ENCODE data around the gene TGM3.
A peak's percentile ranks its signal among the peaks of the same experiment; 100 is the strongest.
"Not testable (repeated sequence)": the region's sequence is repeated elsewhere in the genome, so short reads cannot be mapped to it uniquely, and the experiment has no call there.

TGM3 gene

DNA sequence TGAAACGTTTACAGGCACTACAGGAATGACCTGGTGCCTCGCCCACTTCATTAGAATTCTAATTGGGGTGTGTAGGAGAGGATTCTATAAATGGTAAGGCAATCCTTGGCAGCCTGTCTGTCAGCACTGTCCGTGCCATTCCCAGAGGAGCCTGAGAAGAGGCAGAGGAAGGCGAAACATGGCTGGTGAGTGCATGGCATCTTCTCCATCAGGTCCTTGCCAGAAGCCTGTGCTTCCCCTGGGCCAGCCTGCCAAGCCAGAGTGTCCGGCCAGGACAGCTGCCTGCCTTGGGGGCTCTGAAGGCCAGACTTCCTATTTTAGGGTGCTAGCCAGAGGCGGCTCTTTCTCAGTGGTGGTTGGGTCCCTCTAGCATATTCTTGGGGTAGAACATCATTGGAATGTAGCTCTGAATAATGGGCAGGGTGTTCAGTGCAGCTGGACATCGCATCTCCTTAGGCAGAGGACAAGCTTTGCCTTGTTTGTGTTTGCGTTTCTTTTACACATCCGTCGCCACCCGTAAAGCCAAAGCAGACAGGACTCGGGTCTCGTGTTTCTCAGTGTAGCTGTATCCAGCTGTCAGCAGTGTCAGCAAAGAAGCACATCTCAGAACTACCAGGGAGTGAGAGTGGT lies at the start of gene TGM3:
TGM3 (plus strand) TSS at position 116 of the 630 bp plus-strand sequence; CDS start at position 179, 63 bp downstream.
- no peak for DNase-seq

- DNase-seq = no peak
Observed at GRCh38 chr20:2246069-2246491, 49.7 kb upstream of the TGM3 start.

- no peak for DNase-seq
Observed at GRCh38 chr20:2248837-2249236, 47.0 kb upstream of the TGM3 start.

- no peak for DNase-seq
Observed at GRCh38 chr20:2249935-2250334, 45.9 kb upstream of the TGM3 start.

DNA sequence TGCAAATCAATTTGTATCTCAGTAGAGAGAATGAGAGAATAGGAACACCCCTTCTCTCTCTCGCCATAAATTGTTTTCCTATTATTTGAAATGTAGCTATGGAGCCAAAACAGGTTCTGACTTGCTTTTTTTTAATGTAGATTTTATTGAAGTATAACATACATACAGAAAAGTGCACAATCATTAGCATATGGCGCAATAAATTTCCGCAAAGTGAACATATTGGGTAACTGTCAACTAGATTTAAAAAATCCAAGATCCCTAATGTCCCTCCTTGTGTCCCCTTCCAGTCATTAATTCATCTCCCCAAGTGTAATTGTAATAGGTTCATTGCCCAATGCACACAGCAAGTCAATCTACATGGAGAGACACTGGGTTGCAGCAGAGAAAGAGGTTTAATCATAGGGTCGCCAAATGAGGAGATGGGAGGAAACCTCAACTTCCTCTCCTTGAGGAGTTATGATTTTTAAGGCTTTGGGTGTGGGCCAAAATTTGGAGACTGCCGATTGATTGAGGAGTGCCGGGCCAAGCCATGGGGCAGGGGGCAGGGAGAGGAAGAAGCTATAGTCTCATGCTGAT lies 43.3 kb upstream of the TGM3 start:
- DNase-seq = peak; percentile 28 to 36

GRCh38 chr20:2253256-2253655 lies 42.5 kb upstream of the TGM3 start:
- DNase-seq = no peak

GRCh38 chr20:2254333-2254732 lies 41.5 kb upstream of the TGM3 start:
- DNase-seq = no peak

GRCh38 chr20:2255926-2256531 lies 39.8 kb upstream of the TGM3 start:
- DNase-seq = peak in 1 of 2 experiments; percentile 28

- no peak for DNase-seq
Observed at GRCh38 chr20:2259731-2260130, 36.1 kb upstream of the TGM3 start.

GRCh38 chr20:2260250-2260649 lies 35.6 kb upstream of the TGM3 start:
- DNase-seq = no peak

GRCh38 chr20:2261046-2261485 lies 34.7 kb upstream of the TGM3 start:
- DNase-seq = no peak

DNA sequence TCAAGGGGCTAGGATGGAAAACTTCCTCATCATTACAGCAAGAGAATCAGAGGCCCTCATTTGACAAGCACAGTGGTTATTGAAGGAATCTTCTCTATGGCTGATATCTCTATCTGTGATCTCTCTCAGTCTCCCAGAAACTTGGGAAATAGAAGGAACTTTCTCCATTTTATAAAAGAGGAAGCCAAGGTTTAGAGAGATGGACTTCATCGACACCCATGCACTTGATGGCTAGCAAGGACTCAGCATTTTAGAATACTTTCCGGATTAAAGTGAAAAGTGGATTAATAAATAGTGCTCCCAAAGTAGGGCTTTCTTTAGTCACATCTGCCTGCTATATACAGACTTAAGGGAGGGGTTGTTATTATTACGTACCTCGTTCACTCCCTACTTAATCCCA lies 34.2 kb upstream of the TGM3 start:
- no peak for DNase-seq

GRCh38 chr20:2264118-2264517 lies 31.7 kb upstream of the TGM3 start:
- DNase-seq = no peak

DNA sequence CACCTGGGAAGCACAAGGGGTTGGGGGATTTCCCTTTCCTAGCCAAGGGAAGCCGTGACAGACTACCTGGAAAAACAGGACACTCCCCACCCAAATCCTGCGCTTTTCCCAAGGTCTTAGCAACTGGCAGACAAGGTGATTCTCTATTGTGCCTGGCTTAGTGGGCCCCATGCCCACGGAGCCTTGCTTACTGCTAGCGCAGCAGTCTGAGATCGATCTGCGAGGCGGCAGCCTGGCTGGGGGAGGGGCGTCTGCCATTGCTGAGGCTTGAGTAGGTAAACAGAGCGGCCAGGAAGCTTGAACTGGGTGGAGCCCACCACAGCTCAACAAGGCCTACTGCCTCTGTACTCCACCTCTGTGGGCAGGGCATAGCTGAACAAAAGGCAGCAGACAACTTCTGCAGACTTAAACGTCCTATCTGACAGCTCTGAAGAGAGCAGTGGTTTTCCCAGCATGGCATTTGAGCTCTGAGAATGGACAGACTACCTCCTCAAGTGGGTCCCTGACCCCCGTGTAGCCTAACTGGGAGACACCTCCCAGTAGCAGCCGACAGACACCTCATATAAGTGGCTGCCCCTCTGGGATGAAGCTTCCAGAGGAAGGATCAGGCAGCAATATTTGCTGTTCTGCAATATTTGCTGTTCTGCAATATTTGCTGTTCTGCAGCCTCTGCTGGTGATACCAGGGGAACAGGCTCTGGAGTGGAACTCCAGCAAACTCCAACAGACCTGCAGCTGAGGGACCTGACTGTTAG lies 31.0 kb upstream of the TGM3 start:
- not testable (repeated sequence) for DNase-seq

DNA sequence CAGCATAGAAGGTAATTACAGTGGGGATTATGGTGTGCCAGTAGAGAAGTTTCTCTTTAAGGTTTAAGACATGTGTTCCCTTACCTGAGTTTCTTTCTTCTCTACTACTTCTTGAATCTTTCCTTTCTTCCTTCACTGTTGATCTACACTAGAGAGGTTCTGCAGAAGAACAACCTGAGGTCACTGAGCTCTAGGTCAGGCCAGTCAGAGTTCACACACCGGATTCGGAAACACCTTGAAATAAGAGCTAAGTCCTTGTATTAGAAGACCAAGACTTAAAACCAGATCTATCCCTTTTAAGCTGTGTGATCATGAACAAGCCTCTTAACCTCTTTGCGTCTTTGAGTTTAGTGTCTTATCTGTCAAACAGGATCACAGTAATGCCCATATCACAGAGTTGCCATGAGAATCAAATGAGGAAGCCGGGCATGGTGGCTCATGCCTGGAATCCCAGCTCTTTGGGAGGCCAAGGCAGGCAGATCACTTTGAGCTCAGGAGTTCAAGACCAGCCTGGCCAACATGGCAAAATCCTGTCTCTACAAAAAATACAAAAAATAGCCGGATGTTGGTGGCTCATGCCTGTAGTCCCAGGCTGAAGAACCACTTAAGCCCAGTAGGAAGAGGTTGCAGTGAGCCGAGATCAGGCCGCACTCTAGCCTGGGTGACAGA lies 22.0 kb upstream of the TGM3 start:
- DNase-seq = no peak

DNA sequence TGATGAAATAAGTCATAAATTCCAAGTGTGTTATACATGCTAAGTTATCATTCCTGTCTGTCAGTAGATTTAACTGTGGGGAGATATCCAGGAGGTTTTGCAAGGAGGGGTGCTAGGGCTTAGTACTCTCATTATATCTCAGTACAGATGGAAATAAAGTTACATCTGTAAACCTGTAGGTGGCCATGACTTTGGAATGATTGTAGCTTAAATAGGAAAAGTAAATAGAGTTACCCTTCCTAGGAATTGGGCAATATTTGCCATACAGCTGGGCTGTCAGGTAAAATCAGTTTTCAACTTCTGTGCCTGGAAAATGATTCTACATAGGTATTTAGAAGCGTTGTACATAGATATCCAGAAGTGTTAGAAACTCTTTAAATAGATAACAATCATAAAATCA lies 19.8 kb upstream of the TGM3 start:
- no peak for DNase-seq

GRCh38 chr20:2279253-2279779 lies 16.5 kb upstream of the TGM3 start:
- DNase-seq = no peak

- no peak for DNase-seq
Observed at GRCh38 chr20:2280082-2280481, 15.7 kb upstream of the TGM3 start.

- DNase-seq = no peak
Observed at GRCh38 chr20:2281563-2281962, 14.2 kb upstream of the TGM3 start.

GRCh38 chr20:2282181-2282580 lies 13.6 kb upstream of the TGM3 start:
- DNase-seq = no peak

DNA sequence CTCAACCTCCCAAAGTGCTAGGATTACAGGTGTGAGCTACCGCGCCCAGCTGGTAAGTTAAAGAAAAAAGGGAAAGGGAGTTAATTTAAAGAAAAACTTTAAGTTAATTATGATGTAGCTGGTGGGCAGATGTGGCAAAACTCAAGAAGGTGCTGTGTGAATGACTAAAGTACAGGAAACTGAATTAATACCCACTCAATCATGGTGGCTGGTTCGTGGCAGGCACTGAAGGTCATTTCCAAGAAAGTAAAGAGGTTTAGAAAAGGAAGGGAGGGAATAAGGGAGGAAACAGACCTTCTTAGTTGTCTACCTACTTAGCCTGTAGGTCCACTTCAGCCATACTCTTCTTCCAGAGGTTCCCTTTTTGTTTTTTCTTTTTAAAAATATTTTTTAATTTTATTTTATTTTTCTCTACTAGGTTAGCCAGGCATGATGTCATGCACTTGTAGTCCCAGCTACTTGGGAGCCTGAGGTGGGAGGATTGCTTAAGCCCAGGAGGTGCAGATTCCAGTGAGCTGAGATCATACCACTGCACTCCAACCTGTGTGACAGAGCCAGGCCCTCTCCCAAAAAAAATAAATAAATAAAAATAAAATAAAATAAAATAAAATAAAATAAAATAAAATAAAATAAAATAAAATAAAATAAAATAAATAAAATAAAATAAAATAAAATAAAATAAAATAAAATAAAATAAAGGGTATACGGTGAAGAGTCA lies 11.9 kb upstream of the TGM3 start:
- no peak for DNase-seq

DNA sequence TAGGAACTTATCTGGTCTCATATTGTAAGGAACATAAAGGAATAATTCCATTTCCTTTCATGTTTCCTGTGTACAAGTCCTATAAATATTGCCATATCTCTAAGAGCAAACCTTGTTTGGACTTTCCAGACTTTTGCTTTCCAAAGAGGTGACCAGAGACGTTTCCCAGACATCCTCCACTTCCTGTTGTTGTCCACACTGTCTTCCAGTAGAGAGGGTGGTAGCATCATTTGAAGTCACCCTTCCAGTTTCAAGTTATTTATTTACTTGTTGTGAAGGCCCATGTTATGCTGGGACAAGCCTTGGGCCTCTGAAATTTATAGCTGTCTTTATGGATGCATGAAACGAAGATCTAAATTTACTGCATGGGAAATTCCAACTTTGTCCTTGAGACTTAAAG lies 10.6 kb upstream of the TGM3 start:
- no peak for DNase-seq
